ENCODE data around the gene LSAMP. TPM values are rescaled to one million over a fixed set of nuclear protein-coding genes. Genes with fewer than 3 reads are reported as not detected.

The LSAMP gene
- total and polyA plus RNA-seq, 2 donors (not counting 3 experiments of a cell fraction or from before 2014, with no cell fraction given): not detected

DNA sequence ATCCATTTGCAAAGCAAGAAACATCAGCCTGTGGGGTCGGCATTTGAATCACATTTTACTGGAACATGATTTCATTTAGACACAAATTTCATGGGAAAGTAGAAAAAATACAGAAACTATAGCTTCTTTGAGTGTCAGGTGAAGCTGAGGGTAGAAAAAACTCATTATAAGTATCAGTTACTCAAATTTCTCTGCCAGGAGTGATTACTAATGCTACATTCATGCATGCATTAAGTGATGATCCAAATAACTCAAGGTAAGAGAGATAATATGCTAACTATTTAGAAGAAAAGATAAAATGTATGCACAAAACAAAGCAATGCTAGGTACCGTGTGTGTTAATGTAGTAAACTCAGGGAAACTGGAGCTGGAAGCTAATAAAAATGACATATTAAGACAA, 416.0 kb downstream of the LSAMP start:
- Histone ChIP-seq H3K27me3 (ENCODE audit: control insufficient read depth in 2 of 2, insufficient read depth in 2 of 2, low read length in 2 of 2) (no peaks in the 10 kb centered on the region), H3K4me3 (replicated peaks in 1 of 3; ENCODE audit: insufficient read depth in 1 of 3, low read depth in 1 of 3, low read length in 3 of 3) (no peak overlapping the region), H4K20me1 (replicated peaks; ENCODE audit: control insufficient read depth, extremely low read depth, insufficient read depth, low read length) (no peaks in the 10 kb centered on the region), H3K9ac (replicated peaks; ENCODE audit: extremely low read depth, insufficient read depth, low read length) (no peak overlapping the region), H3K4me2 (ENCODE audit: insufficient read depth, low read length) (no peak overlapping the region), H3K36me3 (ENCODE audit: control insufficient read depth in 2 of 2, extremely low read depth in 1 of 2, insufficient read depth in 2 of 2, low read length in 2 of 2) (no peaks in the 10 kb centered on the region), H3K4me1 (ENCODE audit: control insufficient read depth, extremely low read depth, insufficient read depth, low read length) (no peaks in the 10 kb centered on the region), H3K9me1 (replicated peaks; ENCODE audit: control insufficient read depth, extremely low read depth, insufficient read depth, low read length) (no peaks in the 10 kb centered on the region), H3K79me2 (ENCODE audit: control insufficient read depth, insufficient read depth, low read length) (no peaks in the 10 kb centered on the region), H3K9me3 (replicated peaks; ENCODE audit: control insufficient read depth, insufficient read depth, low read length) (no peaks in the 10 kb centered on the region), H3K27ac (ENCODE audit: insufficient read depth, low read depth, low read length) (no peak overlapping the region), H2AFZ (ENCODE audit: low read depth, low read length) (no peak overlapping the region)
- BruUV-seq (replicated peaks): no TSS peak
- TF ChIP-seq FOS (IDR thresholded peaks at IDR 0.05; ENCODE audit: borderline replicate concordance, insufficient read depth, low read length): no peak
- no peak for TF ChIP-seq GATA2 (IDR thresholded peaks at IDR 0.05; ENCODE audit: insufficient read depth, insufficient read length, low read depth, low read length)
- no peak for TF ChIP-seq POLR2AphosphoS5 (IDR thresholded peaks at IDR 0.05; ENCODE audit: insufficient read depth, low read depth, low read length)
- TF ChIP-seq MYC (IDR thresholded peaks at IDR 0.05; ENCODE audit: low read depth, low read length): no peak
- TF ChIP-seq, protein P1, sequence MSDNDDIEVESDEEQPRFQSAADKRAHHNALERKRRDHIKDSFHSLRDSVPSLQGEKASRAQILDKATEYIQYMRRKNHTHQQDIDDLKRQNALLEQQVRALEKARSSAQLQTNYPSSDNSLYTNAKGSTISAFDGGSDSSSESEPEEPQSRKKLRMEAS (IDR thresholded peaks at IDR 0.05; ENCODE audit: insufficient read depth, insufficient read length): no peak
- no peak for TF ChIP-seq EZH2 (IDR thresholded peaks at IDR 0.05; ENCODE audit: borderline replicate concordance, low read depth, low read length, severe bottlenecking)
- no peak for TF ChIP-seq POLR2A (IDR thresholded peaks at IDR 0.05; ENCODE audit: low read depth, low read length)
- TF ChIP-seq, protein P2, sequence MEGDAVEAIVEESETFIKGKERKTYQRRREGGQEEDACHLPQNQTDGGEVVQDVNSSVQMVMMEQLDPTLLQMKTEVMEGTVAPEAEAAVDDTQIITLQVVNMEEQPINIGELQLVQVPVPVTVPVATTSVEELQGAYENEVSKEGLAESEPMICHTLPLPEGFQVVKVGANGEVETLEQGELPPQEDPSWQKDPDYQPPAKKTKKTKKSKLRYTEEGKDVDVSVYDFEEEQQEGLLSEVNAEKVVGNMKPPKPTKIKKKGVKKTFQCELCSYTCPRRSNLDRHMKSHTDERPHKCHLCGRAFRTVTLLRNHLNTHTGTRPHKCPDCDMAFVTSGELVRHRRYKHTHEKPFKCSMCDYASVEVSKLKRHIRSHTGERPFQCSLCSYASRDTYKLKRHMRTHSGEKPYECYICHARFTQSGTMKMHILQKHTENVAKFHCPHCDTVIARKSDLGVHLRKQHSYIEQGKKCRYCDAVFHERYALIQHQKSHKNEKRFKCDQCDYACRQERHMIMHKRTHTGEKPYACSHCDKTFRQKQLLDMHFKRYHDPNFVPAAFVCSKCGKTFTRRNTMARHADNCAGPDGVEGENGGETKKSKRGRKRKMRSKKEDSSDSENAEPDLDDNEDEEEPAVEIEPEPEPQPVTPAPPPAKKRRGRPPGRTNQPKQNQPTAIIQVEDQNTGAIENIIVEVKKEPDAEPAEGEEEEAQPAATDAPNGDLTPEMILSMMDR (IDR thresholded peaks at IDR 0.05; ENCODE audit: extremely low read depth in 1 of 2, insufficient read depth in 1 of 2, low read depth in 1 of 2, low read length in 2 of 2): no peak
- no peak for TF ChIP-seq JUN (IDR thresholded peaks at IDR 0.05; ENCODE audit: borderline replicate concordance, insufficient read depth, insufficient read length, low read depth)
- no peak for FAIRE-seq
- dilution Hi-C loops (cut with MboI; ENCODE audit: extremely low pct_ligation_motif_present, low sequenced_read_pairs): no loop called here
- DNase-seq (ENCODE audit: low read depth, low spot score): no peak
- CTCF ChIA-PET: interaction anchor here (1.1 kb wide), 1 partner anchor 17 kb away, joined by 3 read pairs; no protein-coding TSS in a partner anchor
- intact Hi-C loops (cut with micrococcal nuclease): no loop called here
- POLR2A ChIA-PET: no interaction called here
